ENCODE measurements around the gene CAPZA1.

DNA sequence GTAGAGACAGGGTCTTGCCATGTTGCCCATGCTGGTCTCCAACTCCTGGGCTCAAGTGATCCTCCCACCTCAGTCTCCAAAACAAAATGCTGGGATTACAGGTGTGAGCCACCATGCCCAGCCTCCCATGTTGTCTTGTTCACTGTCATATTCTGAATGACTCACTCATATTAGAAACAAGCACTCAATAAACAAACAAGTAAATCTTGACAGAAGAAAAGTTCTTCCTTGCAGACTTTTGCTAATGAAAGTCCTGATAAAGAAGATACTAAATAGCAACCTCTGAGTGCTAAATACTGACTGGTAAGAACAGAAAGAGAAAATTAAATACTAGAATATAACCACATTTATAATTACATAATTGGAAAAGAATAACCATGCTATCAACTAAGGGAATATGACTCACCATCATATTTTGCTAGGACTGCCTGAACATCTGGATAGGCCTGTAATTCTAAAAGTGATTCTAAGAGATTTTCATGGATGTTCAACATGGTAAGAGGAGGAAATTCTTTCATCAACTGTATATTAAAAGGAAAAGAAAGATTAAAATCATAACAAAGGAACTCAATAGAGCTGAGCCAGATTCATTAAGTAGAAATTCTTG, 37.9 kb upstream of the CAPZA1 start:
- TF ChIP-seq POLR2A (IDR thresholded peaks at IDR 0.05) (no peak), CTCF (IDR thresholded peaks at IDR 0.05) (no peak)
